ENCODE measurements around the gene RBM4B. TPM values are rescaled to one million over a fixed set of nuclear protein-coding genes. Genes with fewer than 3 reads are reported as not detected.

Gene RBM4B
- total and polyA plus RNA-seq, 2 of the 13 experiments (the other 11 are each of a cell fraction or from before 2014, with no cell fraction given): 25.8 to 32.4 TPM

- TF ChIP-seq, protein P1, sequence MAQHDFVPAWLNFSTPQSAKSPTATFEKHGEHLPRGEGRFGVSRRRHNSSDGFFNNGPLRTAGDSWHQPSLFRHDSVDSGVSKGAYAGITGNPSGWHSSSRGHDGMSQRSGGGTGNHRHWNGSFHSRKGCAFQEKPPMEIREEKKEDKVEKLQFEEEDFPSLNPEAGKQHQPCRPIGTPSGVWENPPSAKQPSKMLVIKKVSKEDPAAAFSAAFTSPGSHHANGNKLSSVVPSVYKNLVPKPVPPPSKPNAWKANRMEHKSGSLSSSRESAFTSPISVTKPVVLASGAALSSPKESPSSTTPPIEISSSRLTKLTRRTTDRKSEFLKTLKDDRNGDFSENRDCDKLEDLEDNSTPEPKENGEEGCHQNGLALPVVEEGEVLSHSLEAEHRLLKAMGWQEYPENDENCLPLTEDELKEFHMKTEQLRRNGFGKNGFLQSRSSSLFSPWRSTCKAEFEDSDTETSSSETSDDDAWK (CRISPR knock-in tag; IDR thresholded peaks at IDR 0.05): no peak
- TF ChIP-seq ZNF816 (CRISPR knock-in tag; IDR thresholded peaks at IDR 0.05; ENCODE audit: borderline replicate concordance) (no peak), ZBTB40 (IDR thresholded peaks at IDR 0.05) (no peak), ZBTB40 (CRISPR knock-in tag; IDR thresholded peaks at IDR 0.05) (no peak; the same call in 1 of the 2 replicates), MAZ (IDR thresholded peaks at IDR 0.05; ENCODE audit: borderline replicate concordance, low read depth, low read length) (peak; percentile 31; the same call in 1 of the 2 replicates), MAZ (CRISPR knock-in tag; IDR thresholded peaks at IDR 0.05; ENCODE audit: low read depth) (no peak), ATAD3A (CRISPR knock-in tag; IDR thresholded peaks at IDR 0.05) (no peak), SOX13 (IDR thresholded peaks at IDR 0.05) (0 out of 2 replicates have a peak, but pooled peaks have one; percentile 21), SOX13 (CRISPR knock-in tag; conservative IDR thresholded peaks at IDR 0.05 in 1 of 2, IDR thresholded peaks at IDR 0.05 in 1 of 2) (no peak; a peak in 1 of 4 replicates), IRF1 (CRISPR knock-in tag; IDR thresholded peaks at IDR 0.05; ENCODE audit: low read depth) (no peak), ARNT2 (CRISPR knock-in tag; IDR thresholded peaks at IDR 0.05; ENCODE audit: low read depth) (no peak; the same call in 1 of the 2 replicates), ZNF451 (CRISPR knock-in tag; IDR thresholded peaks at IDR 0.05) (no peak), CBFB (CRISPR knock-in tag; IDR thresholded peaks at IDR 0.05) (no peak), ZNF652 (CRISPR knock-in tag; IDR thresholded peaks at IDR 0.05; ENCODE audit: borderline replicate concordance, low read depth) (no peak), U2AF1 (optimal IDR thresholded peaks at IDR 0.05; ENCODE audit: low read depth, low read length) (peak; percentile 66)
- TF ChIP-seq, protein P2, sequence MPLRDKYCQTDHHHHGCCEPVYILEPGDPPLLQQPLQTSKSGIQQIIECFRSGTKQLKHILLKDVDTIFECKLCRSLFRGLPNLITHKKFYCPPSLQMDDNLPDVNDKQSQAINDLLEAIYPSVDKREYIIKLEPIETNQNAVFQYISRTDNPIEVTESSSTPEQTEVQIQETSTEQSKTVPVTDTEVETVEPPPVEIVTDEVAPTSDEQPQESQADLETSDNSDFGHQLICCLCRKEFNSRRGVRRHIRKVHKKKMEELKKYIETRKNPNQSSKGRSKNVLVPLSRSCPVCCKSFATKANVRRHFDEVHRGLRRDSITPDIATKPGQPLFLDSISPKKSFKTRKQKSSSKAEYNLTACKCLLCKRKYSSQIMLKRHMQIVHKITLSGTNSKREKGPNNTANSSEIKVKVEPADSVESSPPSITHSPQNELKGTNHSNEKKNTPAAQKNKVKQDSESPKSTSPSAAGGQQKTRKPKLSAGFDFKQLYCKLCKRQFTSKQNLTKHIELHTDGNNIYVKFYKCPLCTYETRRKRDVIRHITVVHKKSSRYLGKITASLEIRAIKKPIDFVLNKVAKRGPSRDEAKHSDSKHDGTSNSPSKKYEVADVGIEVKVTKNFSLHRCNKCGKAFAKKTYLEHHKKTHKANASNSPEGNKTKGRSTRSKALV (CRISPR knock-in tag; IDR thresholded peaks at IDR 0.05): peak; percentile 74
Measured at GRCh38 chr11:66677599-66678375, at the start of gene RBM4B (continued).

Data from HepG2 (cell line).